Ascending aorta (tissue), 2 donors: ENCODE measurements around the gene IL18RAP. TPM values are rescaled to one million over a fixed set of nuclear protein-coding genes. Genes with fewer than 3 reads are reported as not detected.
A peak's percentile ranks its signal among the peaks of the same experiment; 100 is the strongest.

Experiments
- DNase-seq, 2 donors: peaks; one replicate each; pipeline ENCODE4 v3.0.0-alpha.2; 2019; ENCODE audit warnings: low spot score in 2 of 2
- H3K27ac ChIP-seq, 2 donors: fragments of 200-600 bp; sonication (generic); one replicate each; pipeline ENCODE4 v1.5.1; 2016 to 2017; ENCODE audit warnings: mild to moderate bottlenecking in 1 of 2
- H3K27me3 ChIP-seq: fragments of 200-600 bp; sonication (generic); one replicate; pipeline ENCODE4 v1.5.1; 2017
- H3K36me3 ChIP-seq, 2 donors: fragments of 200-600 bp; sonication (generic); one replicate each; pipeline ENCODE4 v1.5.1; 2016
- H3K4me1 ChIP-seq, 2 donors: fragments of 200-600 bp; sonication (generic); one replicate each; pipeline ENCODE4 v1.5.1; 2016 to 2017; ENCODE audit warnings: mild to moderate bottlenecking in 1 of 2
- H3K4me3 ChIP-seq, 2 donors: fragments of 200-600 bp; sonication (generic); one replicate each; pipeline ENCODE4 v1.5.1; 2016 to 2017; ENCODE audit warnings: mild to moderate bottlenecking in 1 of 2
- H3K9me3 ChIP-seq, 2 donors: fragments of 200-600 bp; sonication (generic); one replicate each; pipeline ENCODE4 v1.5.1; 2016
- intact Hi-C: fragments of 100-400 bp; cut with DNase I; formaldehyde crosslinking; loops from one replicate; pipeline ENCODE4 v1.15.1; 2023
- total RNA-seq: library from RNA; depleted of rRNA; stranded (reverse); fragments of >200 nt; gene quantifications from one replicate; pipeline ENCODE4 v1.1.0, GENCODE V29; 2016
- TF ChIP-seq, protein P1 (sequence below), 3 experiments: fragments of 200-600 bp in 2 of 3; fragments of 450-650 bp in 1 of 3; sonication (generic) in 2 of 3; IDR thresholded peaks; one replicate each; pipeline ENCODE4 v1.5.1; 2016 to 2019; ENCODE audit warnings: antibody characterized with exemption in 3 of 3, mild to moderate bottlenecking in 1 of 3, moderate library complexity in 1 of 3

The IL18RAP gene
- total RNA-seq, 1 donor from 2014 or later, result 0.11 TPM

DNA sequence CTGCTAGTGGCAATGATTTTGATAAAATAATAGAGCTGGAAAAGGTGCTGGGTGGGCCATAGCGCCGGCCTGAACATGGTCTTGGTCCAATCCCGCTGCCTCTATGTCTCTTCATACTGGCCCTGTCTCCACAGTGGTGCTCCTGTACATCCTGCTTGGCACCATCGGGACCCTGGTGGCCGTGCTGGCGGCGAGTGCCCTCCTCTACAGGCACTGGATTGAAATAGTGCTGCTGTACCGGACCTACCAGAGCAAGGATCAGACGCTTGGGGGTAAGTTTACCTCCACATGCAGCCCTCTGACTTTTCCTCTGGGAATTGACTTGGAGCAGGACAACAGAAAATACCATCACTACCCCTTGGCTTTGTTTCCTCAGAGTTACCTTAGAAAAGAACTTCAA lies 24.0 kb downstream of the IL18RAP start:
- H3K36me3 ChIP-seq, result no peaks in the 10 kb centered on the region
- no peaks in the 10 kb centered on the region for H3K4me1 ChIP-seq
- no peak overlapping the region for H3K4me3 ChIP-seq
- intact Hi-C loops, result loop anchor here (10.0 kb wide), 1 partner anchor 192 kb away; no protein-coding TSS in a partner anchor
- no peaks in the 10 kb centered on the region for H3K9me3 ChIP-seq
- TF ChIP-seq, protein P1, sequence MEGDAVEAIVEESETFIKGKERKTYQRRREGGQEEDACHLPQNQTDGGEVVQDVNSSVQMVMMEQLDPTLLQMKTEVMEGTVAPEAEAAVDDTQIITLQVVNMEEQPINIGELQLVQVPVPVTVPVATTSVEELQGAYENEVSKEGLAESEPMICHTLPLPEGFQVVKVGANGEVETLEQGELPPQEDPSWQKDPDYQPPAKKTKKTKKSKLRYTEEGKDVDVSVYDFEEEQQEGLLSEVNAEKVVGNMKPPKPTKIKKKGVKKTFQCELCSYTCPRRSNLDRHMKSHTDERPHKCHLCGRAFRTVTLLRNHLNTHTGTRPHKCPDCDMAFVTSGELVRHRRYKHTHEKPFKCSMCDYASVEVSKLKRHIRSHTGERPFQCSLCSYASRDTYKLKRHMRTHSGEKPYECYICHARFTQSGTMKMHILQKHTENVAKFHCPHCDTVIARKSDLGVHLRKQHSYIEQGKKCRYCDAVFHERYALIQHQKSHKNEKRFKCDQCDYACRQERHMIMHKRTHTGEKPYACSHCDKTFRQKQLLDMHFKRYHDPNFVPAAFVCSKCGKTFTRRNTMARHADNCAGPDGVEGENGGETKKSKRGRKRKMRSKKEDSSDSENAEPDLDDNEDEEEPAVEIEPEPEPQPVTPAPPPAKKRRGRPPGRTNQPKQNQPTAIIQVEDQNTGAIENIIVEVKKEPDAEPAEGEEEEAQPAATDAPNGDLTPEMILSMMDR (IDR thresholded peaks at IDR 0.05), result no peak
- H3K27ac ChIP-seq, result no peak overlapping the region
- H3K27me3 ChIP-seq, result no peaks in the 10 kb centered on the region
- DNase-seq, result no peak

GRCh38 chr2:102449370-102449974 lies 26.5 kb downstream of the IL18RAP start:
- intact Hi-C loops, result loop anchor here (10.0 kb wide), 1 partner anchor 195 kb away; no protein-coding TSS in a partner anchor
- Histone ChIP-seq H3K4me3 (no peak overlapping the region), H3K9me3 (no peaks in the 10 kb centered on the region), H3K27me3 (no peaks in the 10 kb centered on the region), H3K27ac (no peak overlapping the region), H3K36me3 (no peaks in the 10 kb centered on the region), H3K4me1 (no peaks in the 10 kb centered on the region)
- TF ChIP-seq, protein P1 (IDR thresholded peaks at IDR 0.05), result peak; percentile 20 to 57 (median 33)
- peak in 1 of 2 donors; percentile 61 for DNase-seq

- TF ChIP-seq, protein P1 (IDR thresholded peaks at IDR 0.05), result no peak
- no peaks in the 10 kb centered on the region for H3K36me3 ChIP-seq
- no peaks in the 10 kb centered on the region for H3K4me1 ChIP-seq
- no peak overlapping the region for H3K27ac ChIP-seq
- no peaks in the 10 kb centered on the region for H3K9me3 ChIP-seq
- intact Hi-C loops, result no loop called here
- DNase-seq, result no peak
- no peak overlapping the region for H3K4me3 ChIP-seq
- H3K27me3 ChIP-seq, result no peaks in the 10 kb centered on the region
Observed at GRCh38 chr2:102451968-102452367, 29.0 kb downstream of the IL18RAP start.

DNA sequence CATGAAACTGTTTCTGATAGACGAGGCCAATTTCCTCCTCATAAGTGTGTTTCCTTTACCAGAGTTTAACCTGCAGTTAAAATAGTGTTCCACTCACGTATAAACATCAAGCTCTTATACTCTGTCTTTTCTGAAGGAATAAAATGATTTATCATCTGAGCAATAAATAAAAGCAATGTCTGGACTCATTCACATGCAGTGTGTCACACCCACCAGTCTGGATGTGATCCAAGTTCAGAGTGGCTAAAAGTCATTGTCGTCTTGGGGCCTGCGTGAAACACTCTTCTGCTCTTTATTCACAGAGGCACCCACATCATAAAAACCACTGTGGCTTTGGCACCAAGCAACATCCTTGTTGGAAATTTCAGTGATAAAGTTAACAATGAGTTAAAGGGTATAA lies 30.5 kb downstream of the IL18RAP start:
- DNase-seq, result no peak
- Histone ChIP-seq H3K27ac (no peak overlapping the region), H3K36me3 (no peaks in the 10 kb centered on the region), H3K4me1 (no peaks in the 10 kb centered on the region), H3K27me3 (no peaks in the 10 kb centered on the region), H3K4me3 (no peak overlapping the region), H3K9me3 (no peaks in the 10 kb centered on the region)
- TF ChIP-seq, protein P1 (IDR thresholded peaks at IDR 0.05), result no peak
- intact Hi-C loops, result no loop called here

DNA sequence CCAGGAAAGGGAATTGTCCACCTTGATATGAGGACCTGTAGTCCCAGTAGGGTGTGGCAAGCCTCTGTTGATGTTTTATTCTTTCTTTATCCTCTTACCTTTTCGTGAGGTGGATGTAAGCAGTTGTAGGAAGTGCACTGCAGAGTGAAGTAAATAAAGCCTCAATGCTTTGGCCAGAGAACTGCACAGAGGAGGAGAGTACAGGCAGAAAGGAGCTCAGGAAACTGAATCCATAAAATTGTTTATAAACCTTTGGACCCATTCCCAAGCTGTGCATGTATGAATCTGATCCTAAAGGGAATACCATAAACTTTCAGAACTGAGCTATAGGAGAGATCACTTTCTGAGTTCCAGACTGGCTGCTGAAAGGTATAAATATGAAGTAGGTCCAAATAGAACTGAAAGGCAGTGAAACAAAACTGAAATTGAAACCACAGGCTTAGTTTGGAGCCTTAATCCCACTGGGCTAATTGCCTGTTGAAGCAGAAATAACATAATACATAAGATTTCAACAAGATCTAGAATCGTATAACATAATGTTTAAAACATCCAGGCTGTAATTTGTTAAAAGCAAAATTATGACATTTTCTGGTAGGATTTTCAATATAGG lies 32.2 kb downstream of the IL18RAP start:
- H3K27ac ChIP-seq, result no peak overlapping the region
- TF ChIP-seq, protein P1 (IDR thresholded peaks at IDR 0.05), result no peak
- no peak overlapping the region for H3K4me3 ChIP-seq
- intact Hi-C loops, result no loop called here
- no peaks in the 10 kb centered on the region for H3K4me1 ChIP-seq
- no peak for DNase-seq
- H3K36me3 ChIP-seq, result no peaks in the 10 kb centered on the region
- no peaks in the 10 kb centered on the region for H3K9me3 ChIP-seq
- H3K27me3 ChIP-seq, result no peaks in the 10 kb centered on the region
